CD4-positive, alpha-beta T cell treated with Interleukin-4 for 1 hour (primary cell): ENCODE data around the gene ADGRD1.
A peak's percentile ranks its signal among the peaks of the same experiment; 100 is the strongest.
"Not testable (repeated sequence)": the region's sequence is repeated elsewhere in the genome, so short reads cannot be mapped to it uniquely, and the experiment has no call there.

ENCODE experiments used
- DNase-seq, 2 donors: peaks; one replicate each; pipeline ENCODE4 v3.0.0-alpha.2; 2020 to 2022

ADGRD1 gene

GRCh38 chr12:131106349-131106941 is 152.7 kb downstream of the ADGRD1 start:
- DNase-seq: no peak

DNA sequence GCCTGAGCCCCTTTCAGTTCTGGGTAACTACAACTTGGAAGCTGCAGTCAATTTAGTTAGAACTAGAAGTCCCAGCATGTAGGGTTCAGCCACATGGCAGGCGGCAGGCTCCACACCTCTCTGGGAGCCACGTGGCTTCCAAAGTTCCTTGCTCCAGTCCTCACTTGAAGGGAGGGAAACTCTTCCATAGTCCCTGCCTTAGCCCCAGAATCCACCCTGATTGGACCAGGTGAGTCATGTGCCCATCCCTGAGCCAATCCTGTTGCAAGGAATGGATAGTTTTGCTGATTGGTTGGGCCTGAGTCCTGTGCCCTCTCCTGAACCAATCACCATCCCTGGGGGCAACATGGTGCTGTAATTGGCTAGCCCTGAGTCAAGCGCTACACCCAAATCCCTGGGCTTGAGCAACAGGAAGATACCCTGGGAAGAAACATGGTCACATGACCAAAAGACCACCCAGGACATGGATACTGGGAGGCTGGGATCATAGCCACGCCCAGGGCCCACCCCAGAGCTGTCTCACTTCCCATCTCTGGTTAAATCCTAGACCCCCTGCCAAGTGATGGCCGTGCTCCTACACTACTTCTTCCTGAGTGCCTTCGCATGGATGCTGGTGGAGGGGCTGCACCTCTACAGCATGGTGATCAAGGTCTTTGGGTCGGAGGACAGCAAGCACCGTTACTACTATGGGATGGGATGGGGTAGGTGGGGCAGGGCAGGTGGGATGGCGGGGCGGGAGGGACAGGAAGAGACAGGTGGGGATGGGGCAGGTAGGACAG is 154.7 kb downstream of the ADGRD1 start:
- no peak for DNase-seq

DNA sequence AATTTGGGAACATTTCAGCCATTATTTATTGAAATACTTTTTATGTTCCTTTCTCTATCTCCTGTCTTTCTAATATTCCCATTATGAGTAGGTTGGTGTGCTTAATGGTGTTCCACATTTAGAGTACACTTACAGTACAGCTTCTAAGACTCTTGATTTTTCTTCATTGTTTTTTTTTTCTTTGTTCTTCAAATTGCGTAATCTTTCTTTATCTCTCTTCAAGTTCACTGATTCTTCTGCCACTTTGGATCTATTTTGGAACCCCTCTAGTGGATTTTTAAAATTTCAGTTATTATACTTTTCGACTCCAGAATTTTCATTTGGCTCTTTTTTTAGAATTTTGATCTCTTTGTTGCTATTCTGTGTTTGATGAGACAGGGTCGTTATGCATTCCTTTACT is 157.7 kb downstream of the ADGRD1 start:
- no peak for DNase-seq

DNA sequence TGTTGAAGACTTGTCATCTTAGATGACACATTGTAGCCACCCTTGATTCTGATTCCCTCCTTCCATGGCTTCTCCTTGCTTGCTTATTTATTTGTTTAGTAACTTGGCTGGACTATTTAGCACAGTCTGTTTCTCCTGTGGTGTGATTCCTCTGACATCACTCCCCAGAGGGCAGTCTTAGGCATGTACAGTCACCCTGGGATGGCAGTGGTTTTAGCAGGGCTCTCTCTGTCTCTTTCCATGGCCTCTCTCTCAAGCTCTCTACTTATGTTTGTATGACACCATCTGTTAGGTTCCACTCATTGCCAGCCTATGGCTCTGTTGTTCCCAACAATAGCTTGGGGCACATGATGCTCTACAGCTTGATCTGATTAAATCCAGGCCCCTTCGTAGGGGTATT is 158.3 kb downstream of the ADGRD1 start:
- no peak for DNase-seq

DNA sequence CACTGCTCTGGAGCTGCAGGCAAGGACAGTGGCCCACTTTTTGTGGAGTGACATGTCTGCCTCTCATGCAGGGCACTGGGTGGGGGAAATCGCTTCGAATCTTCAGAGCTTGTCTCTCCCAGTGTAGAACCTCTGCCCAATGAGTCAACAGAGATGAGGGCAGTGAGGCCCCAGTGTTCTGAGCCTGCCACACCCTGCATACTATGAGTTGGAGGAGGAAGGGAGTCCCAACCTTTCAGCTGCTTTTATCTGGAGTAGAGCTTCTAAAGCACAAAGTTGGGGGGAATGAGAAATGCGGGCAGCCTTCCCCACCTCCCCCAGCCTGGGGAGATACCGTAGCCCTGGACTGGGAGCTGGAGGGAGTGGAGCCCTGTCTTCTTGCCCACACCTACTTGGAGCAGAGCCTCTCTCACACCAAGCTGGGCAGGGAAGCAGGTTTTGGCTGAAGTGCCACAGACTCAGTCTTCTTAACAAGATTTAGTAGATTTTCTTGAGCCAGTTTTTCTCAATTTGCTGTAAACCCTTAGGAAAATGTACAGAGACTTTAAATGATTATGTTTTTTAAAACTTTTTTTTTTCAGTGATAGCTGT is 159.1 kb downstream of the ADGRD1 start:
- DNase-seq: no peak

DNA sequence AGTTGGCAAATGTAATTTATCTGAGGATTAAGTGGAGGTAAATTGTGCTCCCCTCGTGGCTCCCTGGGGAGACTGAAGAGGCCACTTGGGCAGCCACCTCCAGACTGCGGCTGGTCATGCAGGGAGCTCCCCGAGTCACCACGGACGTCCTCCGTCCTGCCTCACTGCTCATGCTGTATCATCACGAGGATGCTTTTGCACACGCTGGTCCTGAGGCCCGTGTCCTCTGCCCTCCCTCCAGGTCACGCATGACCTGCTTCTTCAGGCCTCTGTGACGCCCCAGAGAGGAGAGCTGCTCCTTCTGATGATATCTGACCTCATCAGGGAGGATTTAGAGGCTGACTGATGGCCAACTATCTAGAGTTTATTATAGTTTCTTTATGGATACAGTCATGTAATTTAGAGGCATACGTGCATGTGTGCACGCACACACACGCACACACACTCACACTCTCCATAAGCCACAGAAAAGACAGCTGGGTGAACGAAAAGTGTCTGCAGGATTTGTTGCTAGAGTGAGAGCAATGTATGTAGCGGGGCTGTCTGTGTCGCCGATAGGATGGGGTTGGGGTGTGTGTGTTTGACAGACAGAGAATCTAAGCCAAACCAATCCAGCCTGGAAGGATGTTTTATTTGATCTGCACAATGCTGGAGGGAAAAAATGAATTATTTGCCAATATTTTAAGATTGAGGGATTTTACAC is 160.0 kb downstream of the ADGRD1 start:
- no peak for DNase-seq

DNA sequence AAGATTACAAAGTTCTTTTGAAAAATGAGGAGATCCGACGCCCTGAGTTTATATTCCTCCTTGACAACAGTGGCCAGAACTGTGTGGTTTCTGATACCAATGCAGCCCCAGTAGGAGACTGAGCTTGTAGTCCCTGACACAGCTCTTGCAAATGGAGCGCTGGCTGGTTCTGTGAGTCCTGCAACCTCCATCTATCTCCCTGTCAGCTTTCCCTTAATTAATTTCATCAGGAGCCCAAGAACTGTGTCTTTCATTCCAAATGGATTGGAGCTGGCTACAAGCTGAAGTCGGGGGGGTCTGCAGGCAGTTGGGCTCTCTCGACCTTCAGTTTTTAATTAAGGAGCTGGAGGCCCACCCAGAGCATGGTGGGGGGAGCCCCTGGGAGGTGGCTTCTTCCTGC is 160.6 kb downstream of the ADGRD1 start:
- no peak for DNase-seq

- DNase-seq: no peak
These were observed 161.4 kb downstream of the ADGRD1 start for GRCh38 chr12:131114942-131115584.

GRCh38 chr12:131115766-131116467 is 162.2 kb downstream of the ADGRD1 start:
- DNase-seq: no peak

- DNase-seq: no peak
These were observed 162.9 kb downstream of the ADGRD1 start for GRCh38 chr12:131116468-131117117.

- no peak for DNase-seq
These were observed 163.9 kb downstream of the ADGRD1 start for GRCh38 chr12:131117438-131118245.

- peak in 1 of 2 donors; percentile 4 for DNase-seq
These were observed 164.7 kb downstream of the ADGRD1 start for GRCh38 chr12:131118371-131118770.

DNA sequence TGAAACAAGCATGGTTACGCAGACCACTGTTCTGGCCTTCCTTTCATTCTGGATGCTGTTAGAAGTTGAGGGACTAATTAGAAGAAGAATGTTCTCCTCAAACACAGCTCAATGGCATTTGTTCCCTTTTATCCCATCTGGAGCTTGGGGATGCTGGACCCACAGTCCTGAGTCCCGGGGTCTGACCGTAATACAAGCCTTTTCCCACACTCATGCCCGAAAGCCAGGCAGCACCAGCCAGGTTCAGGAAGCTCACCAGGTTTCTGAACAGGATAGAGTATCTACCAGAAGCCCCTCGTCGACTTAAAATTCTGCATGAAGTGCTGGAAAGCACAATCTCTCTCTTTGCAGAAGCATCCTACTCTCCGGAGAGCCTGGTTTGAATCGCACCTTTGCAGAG is 165.6 kb downstream of the ADGRD1 start:
- DNase-seq: not testable (repeated sequence)

DNA sequence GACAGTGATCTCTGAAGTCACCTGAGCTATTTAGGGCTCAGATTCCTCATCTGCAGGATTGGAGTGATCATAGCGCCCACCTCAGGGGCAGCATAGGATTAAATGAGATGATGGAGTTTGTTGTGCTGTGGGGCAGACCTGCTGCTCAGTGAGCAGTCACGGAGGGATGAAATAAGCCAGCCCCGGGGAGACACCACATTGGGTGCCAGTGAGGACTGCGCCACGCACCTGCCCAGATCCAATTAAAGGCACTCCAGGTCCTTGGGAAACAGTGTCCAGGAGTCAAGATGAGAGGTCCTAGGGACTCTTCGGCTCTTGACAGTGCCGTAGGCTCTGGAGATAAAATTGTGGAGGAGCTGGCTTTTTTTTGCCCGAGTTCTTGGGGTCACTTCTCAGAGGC is 166.2 kb downstream of the ADGRD1 start:
- DNase-seq: no peak

DNA sequence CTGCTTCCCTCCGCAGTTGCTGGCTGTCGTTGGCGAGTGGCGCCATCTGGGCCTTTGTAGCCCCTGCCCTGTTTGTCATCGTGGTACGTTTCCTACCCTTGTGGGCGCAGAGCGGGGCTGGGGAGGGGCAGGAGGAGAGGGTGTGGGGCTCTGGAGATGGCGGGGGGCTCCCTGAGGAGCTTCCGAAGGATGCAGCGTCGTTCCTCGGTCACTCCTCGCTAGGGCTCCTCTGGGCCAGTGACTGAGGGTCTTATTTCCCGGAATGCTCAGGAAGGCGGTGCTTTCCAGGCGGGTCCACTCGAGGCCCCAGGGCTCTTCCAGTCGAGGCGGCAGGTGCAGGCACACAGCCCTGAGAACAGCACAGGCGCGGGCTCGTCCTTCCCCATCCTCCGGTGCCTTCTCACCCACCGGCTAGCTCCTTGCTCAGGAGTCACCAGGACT is 167.1 kb downstream of the ADGRD1 start:
- DNase-seq: no peak

DNA sequence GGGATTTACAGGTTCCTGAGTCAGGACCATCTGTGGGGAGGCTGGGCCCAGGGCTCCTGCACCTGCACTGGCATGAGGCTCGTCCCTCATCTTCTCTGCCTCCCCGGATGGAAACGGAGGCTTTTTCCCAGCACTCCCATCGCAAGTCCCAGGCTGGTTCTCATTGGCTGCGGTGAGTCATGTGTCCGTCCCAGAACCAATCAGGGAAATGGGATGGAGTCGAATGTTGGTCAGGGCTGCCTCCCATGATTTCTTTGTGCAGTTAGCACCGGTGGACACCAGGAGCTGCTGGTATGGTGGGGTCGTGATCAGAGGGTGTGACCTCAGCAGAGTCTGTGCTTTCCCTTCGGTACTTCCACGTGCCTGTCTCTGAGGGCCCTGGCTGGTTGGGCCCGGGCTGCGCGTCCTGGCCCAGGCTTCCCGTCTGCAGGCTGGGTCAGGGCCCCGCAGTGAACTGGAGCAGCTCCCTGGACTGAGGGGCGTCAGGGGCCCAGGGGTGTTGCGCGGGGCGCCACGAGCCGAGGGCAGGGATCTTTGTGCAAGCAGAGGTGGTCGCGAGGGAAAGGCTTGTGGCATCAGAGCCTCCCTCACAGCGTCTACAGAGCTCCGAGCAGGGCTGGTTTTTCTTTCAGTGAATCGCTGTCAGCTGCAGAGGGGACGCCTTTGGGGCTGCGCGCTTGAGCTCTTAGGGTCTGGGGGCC is 168.1 kb downstream of the ADGRD1 start:
- DNase-seq: no peak

GRCh38 chr12:131122631-131123030 is 168.9 kb downstream of the ADGRD1 start:
- DNase-seq: no peak

GRCh38 chr12:131123817-131124216 is 170.1 kb downstream of the ADGRD1 start:
- DNase-seq: no peak

DNA sequence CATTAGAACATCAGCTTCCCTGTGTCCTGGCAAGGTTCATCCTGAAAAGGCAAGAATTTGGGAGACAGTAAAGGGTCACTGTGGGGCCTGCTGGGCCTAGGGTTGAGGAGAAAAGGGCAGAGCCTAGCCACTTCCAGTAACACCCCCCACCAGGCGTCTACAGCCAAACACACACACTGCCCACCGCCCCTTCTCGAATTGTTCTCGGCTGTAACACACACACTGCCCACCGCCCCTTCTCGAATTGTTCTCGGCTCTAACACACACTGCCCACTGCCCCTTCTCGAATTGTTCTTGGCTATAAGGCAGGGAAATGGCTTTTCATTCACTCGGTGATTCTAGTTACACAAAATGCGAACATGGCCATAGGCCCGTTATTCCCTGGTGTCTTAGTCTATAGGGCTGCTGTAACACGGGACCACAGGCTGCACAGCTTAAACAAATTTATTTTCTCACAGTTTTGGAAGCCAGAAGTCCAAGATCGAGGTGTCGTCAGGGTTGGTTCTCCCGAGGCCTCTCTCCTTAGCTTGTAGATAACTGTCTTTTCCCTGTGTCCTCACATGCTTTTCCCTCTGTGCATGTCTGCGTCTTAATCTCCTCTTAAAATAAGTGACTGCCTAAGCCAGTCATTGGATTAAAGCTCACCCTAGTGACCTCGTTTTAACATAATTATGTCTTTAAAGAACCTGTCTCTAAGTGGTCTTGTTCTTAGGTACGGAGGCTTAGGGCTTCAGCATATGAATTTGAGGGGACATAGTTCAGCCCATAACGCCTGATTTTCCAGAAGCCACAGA is 171.0 kb downstream of the ADGRD1 start:
- no peak for DNase-seq
